Thyroid gland (tissue), 4 donors: ENCODE results near the gene CAMK1D. TPM values are rescaled to one million over a fixed set of nuclear protein-coding genes. Genes with fewer than 3 reads are reported as not detected.

ENCODE experiments used
- DNase-seq, 2 donors: peaks; one replicate each; pipeline ENCODE4 v3.0.0-alpha.2; 2019
- H3K27ac ChIP-seq, 3 donors: fragments of 200-600 bp; sonication (generic); 1 replicate in 2 of 3; 2 replicates in 1 of 3; pipeline ENCODE4 v1.5.1; 2016 to 2019; ENCODE audit warnings: mild to moderate bottlenecking in 1 of 3, moderate library complexity in 1 of 3
- H3K27me3 ChIP-seq: fragments of 200-600 bp; sonication (generic); one replicate; pipeline ENCODE4 v1.5.1; 2019
- H3K36me3 ChIP-seq, 2 donors: fragments of 200-600 bp; sonication (generic); one replicate each; pipeline ENCODE4 v1.5.1; 2016 to 2019
- H3K4me1 ChIP-seq, 2 donors: fragments of 200-600 bp; sonication (generic); one replicate each; pipeline ENCODE4 v1.5.1; 2017 to 2019
- H3K4me3 ChIP-seq, 3 donors: fragments of 200-600 bp; sonication (generic); replicated peaks in 1 of 3; 1 replicate in 2 of 3; 2 replicates in 1 of 3; pipeline ENCODE4 v1.5.1; 2016; ENCODE audit warnings: mild to moderate bottlenecking in 1 of 3
- H3K9me3 ChIP-seq: fragments of 200-600 bp; sonication (generic); one replicate; pipeline ENCODE4 v1.5.1; 2017
- CTCF ChIP-seq, 6 experiments: fragments of 200-600 bp in 3 of 6; fragments of 450-650 bp in 3 of 6; sonication (generic) in 3 of 6; IDR thresholded peaks; one replicate each; pipeline ENCODE4 v1.5.1; 2016 to 2019; ENCODE audit warnings: antibody characterized with exemption in 6 of 6, mild to moderate bottlenecking in 2 of 6, inconsistent platforms in 1 of 6, moderate library complexity in 1 of 6
- POLR2A ChIP-seq, 2 donors: fragments of 450-650 bp; IDR thresholded peaks; one replicate each; pipeline ENCODE4 v1.6.1; 2017; ENCODE audit warnings: antibody characterized with exemption in 2 of 2, mild to moderate bottlenecking in 2 of 2, moderate library complexity in 1 of 2
- WGBS, 2 donors: methylation state at CpG; one replicate each; pipeline ENCODE4 v1.1.5; 2017; 5-methylcytosine and 5-hydroxymethylcytosine counted together
- intact Hi-C: fragments of 100-400 bp; cut with DNase I; formaldehyde crosslinking; loops from one replicate; pipeline ENCODE4 v1.15.1; 2023
- total RNA-seq, 4 donors: library from RNA; depleted of rRNA; stranded (reverse); fragments of >200 nt; gene quantifications; one replicate each; pipeline ENCODE4 v1.2.3, GENCODE V29; 2016

The CAMK1D gene
- total RNA-seq, 4 donors from 2014 or later, result 12.2 to 29.6 (median 17.4) TPM

DNA sequence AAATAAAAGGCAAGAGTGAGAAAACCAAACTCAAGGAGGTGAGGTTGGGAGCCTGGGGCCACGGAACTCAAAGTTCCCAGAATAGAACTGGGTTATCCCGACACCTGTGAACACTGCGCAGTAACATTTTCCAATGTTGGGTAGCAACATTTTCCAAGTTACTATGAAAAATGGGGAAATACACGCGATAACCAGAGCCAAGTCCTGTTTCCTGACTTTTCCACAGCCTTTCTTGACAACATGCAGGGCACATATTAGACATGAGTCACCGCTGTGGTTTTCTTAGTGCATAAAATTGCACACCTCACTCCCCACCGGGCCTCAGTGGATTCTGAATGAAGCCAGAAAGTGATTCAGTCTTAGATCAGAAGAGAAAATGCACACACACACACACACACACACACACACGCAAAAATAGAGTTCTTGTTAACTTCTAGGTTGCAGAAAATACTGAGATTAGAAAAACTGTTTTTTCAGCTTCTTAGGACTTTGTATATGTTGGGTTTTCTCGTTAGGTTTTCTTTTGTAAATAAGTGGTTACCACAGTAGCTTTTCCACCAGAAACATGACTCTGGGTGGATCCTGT is 70.0 kb downstream of the CAMK1D start:
- Histone ChIP-seq H3K9me3 (no peaks in the 10 kb centered on the region), H3K27ac (peak overlapping the region; percentile 11 to 56 (median 52)), H3K4me1 (peaks cover 6 to 18% of the 10 kb centered on the region in 2 donors), H3K4me3 (no peak overlapping the region), H3K27me3 (no peaks in the 10 kb centered on the region), H3K36me3 (no peaks in the 10 kb centered on the region)
- WGBS, 2 donors, result 55 to 62% methylated on average over 9 of the region's 9 CpGs
- TF ChIP-seq CTCF (IDR thresholded peaks at IDR 0.05) (no peak), POLR2A (IDR thresholded peaks at IDR 0.05) (no peak)
- DNase-seq, result peak; percentile 29 to 51
- intact Hi-C loops, result no loop called here

DNA sequence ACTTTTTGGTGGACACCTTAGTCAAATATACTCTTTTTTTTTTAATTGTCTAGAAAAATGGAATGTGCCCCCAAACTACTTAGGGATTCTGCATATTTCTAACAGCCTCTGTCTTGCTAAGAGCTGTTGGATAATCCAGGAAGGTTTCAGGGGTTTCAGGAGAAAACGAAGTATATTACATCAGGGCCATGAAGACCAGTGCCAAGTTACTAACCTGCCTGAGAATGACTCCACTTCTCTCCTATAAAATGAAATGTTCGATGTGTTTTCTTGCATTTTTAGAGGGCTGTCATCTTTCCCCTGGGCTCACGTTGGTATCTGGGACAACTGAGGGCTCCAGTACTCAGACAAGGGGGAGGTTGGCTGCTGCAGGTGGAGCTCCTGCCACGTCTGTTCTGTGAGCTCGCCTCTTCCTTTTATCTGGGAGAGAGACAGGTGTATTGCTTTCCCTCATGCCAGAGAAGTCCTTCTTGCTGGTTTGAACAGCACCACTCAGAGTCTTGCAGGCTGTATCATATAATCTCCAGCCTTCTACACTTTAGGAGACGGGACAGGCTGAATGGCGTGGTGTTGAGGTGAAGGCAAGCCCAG is 71.3 kb downstream of the CAMK1D start:
- Histone ChIP-seq H3K36me3 (no peaks in the 10 kb centered on the region), H3K27ac (no peak overlapping the region), H3K27me3 (no peaks in the 10 kb centered on the region), H3K9me3 (no peaks in the 10 kb centered on the region), H3K4me1 (peaks cover 6 to 18% of the 10 kb centered on the region in 2 donors), H3K4me3 (no peak overlapping the region)
- intact Hi-C loops, result no loop called here
- 91 to 92% methylated on average over 7 of the region's 7 CpGs for WGBS, 2 donors
- no peak for DNase-seq
- no peak for TF ChIP-seq CTCF (IDR thresholded peaks at IDR 0.05)
- no peak for TF ChIP-seq POLR2A (IDR thresholded peaks at IDR 0.05)

GRCh38 chr10:12422189-12422588 is 72.8 kb downstream of the CAMK1D start:
- Histone ChIP-seq H3K27ac (no peak overlapping the region), H3K4me3 (no peak overlapping the region), H3K4me1 (peaks cover 6 to 18% of the 10 kb centered on the region in 2 donors), H3K36me3 (no peaks in the 10 kb centered on the region), H3K27me3 (no peaks in the 10 kb centered on the region), H3K9me3 (no peaks in the 10 kb centered on the region)
- DNase-seq, result no peak
- no peak for TF ChIP-seq CTCF (IDR thresholded peaks at IDR 0.05)
- no peak for TF ChIP-seq POLR2A (IDR thresholded peaks at IDR 0.05)
- 93 to 100% methylated on average over 10 of the region's 10 CpGs for WGBS, 2 donors
- intact Hi-C loops, result no loop called here

GRCh38 chr10:12423896-12424295 is 74.5 kb downstream of the CAMK1D start:
- no peaks in the 10 kb centered on the region for H3K36me3 ChIP-seq
- WGBS, 2 donors, result 94 to 97% methylated on average over 14 of the region's 14 CpGs

More at GRCh38 chr10:12423896-12424295, 74.5 kb downstream of the CAMK1D start:
- intact Hi-C loops, result no loop called here
- DNase-seq, result no peak
- Histone ChIP-seq H3K4me1 (peaks cover under 1 to 11% of the 10 kb centered on the region in 2 donors), H3K9me3 (no peaks in the 10 kb centered on the region), H3K27ac (no peak overlapping the region), H3K4me3 (no peak overlapping the region), H3K27me3 (no peaks in the 10 kb centered on the region)
- no peak for TF ChIP-seq POLR2A (IDR thresholded peaks at IDR 0.05)
- TF ChIP-seq CTCF (IDR thresholded peaks at IDR 0.05), result no peak
